ENCODE data around the gene ATP6V1A.

GRCh38 chr3:113844622-113845222, 97.9 kb downstream of the ATP6V1A start:
- TF ChIP-seq CTCF (IDR thresholded peaks at IDR 0.05) (peak; percentile 78; the same call in 1 of the 2 replicates), POLR2AphosphoS5 (IDR thresholded peaks at IDR 0.05; ENCODE audit: low read depth, low read length) (no peak), TCF7L2 (IDR thresholded peaks at IDR 0.05; ENCODE audit: low read depth, low read length) (no peak), REST (IDR thresholded peaks at IDR 0.05; ENCODE audit: insufficient read depth in 1 of 2, low read depth in 2 of 2, low read length in 1 of 2) (no peak)
